ENCODE measurements around the gene TEDDM1. TPM values are rescaled to one million over a fixed set of nuclear protein-coding genes. Genes with fewer than 3 reads are reported as not detected.
A peak's percentile ranks its signal among the peaks of the same experiment; 100 is the strongest.
"Not testable (repeated sequence)": the region's sequence is repeated elsewhere in the genome, so short reads cannot be mapped to it uniquely, and the experiment has no call there.

Gene TEDDM1
- polyA plus RNA-seq, 12 donors, result 0.05 to 0.17 (median 0.09) TPM; not detected in 7

DNA sequence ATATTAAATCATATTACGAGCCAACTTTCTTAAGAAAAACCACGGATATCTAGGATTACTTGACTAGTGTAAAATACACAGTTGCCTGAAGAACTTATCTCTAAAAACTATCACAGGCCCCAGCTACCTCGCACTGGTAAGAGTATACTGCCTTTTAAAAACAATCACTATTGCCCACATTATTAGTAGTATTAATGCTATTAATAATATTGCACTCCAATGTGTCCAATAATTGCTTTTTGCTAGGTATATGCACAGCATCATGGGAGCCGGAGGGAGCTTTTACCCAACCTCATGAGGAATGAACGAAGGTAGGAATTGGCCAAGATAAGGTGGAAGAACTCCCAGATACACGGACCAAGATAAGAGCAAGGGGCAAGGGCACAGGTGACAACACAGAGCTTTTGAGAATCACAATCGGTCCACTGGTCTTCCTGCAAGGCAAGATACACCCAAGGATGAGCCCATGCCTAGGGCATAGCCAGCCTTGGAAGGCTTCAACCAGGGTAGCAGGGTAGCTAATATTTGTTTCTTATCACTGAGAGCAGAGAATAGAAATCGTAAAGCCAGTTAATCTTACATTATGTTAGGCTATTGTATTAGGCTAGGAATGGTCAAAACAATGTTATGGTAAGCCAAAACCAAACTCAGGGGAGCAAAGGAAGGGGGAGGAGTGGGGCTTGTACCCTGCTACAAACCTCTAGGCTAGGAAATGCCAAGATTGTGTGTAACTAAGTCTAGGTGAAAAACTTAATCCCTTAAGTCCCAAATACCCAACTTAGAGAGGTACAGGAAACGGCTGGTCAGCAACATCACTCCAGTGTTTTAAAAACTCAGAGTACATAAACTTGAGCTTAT lies 18.3 kb downstream of the TEDDM1 start:
- DNase-seq, result no peak

DNA sequence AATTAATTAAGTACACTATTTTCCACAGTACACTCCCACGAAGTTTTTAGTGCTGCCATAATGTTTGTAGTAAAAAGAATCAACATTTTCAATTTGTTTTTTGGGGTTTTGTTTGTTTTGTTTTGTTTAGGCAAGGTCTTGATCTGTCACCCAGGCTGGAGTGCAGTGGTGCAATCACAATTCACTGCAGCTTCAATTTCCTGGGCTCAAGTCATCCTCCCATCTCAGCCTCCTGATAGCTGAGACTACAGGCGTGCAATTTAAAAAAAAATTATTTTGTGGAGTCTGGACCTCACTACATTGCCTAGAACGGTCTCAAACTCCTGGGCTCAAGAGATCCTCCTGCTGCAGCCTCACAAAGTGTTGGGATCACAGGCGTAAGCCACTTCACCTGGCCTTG lies 20.3 kb downstream of the TEDDM1 start:
- DNase-seq, result no peak

- not testable (repeated sequence) for DNase-seq
Observed at GRCh38 chr1:182379781-182380180, 20.7 kb downstream of the TEDDM1 start.

GRCh38 chr1:182376936-182377574 lies 23.4 kb downstream of the TEDDM1 start:
- DNase-seq, result no peak

DNA sequence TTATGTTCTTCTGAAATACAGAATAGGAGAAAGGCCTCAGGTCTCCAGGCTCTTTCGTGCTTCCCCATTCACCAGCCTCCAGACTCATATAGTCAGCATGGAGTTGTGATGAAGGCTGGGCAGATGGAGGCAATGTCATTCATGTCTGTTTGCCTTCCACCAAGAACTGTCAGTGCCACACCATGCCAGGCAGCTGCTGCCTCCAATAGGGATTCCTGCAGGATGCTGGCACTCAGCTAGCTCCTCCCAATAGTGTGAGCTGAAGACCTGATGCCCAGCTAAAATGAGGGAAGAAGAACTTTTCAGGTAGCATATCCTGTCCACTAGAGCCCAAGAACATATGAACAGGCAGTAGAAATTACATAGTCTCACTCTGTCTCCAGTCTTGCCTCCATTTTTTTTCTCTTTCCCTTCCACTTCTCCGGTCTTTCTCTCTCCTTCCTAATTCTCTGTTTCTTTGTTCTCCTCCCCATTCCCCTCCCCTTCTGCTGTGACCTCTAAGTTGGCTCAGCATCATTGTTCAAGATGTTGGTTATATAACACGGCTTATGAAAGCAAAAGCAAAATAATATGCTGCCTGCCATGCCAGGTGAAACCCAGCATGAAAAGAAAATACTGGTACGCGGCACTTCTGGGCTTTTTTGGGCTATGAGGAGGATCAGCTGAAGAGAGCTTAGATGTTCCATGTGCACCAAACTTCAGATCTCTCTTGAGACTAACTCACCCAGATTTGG lies 26.2 kb downstream of the TEDDM1 start:
- no peak for DNase-seq

- DNase-seq, result no peak
Observed at GRCh38 chr1:182370532-182370931, 29.9 kb downstream of the TEDDM1 start.

GRCh38 chr1:182368903-182369302 lies 31.6 kb downstream of the TEDDM1 start:
- no peak for DNase-seq

DNA sequence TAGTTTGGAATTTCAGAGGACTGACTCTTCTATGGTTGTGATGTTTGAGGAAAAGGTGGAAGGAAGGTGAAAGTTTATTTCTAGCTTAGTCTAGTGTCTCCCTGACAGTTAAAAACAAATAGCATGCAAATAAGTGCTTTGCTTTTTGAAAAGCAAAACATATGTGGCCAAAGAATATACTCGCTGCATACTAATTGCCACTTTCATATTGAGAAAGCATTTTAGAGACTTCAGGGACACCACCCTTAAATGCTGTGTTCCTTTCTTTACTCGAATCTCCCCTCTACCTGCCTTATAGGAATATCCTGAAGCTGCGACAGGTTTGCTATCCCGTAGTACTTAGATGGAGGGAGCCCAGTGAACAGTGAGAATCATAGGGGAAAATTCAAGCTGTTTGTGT lies 32.1 kb downstream of the TEDDM1 start:
- peak; percentile 21 for DNase-seq

GRCh38 chr1:182367926-182368325 lies 32.5 kb downstream of the TEDDM1 start:
- DNase-seq, result peak; percentile 76

DNA sequence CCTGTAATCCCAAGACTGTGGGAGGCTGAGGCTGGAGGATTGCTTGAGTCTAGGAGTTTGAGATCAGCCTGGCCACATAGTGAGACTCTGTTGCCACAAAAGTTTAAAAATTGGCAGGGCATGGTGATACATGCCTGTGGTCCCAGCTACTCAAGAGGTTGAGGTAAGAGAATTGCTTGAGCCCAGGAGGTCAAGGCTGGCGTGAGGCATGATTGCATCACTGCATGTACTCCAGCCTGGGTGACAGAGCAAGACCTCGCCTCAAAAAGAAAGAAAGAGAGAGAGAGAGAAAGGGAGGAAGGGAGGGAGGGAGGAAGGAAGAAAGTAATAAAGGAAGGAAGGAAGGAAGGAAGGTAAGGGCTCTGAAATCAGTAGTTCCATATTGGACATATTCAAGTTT lies 33.9 kb downstream of the TEDDM1 start:
- no peak for DNase-seq

- DNase-seq, result no peak
Observed at GRCh38 chr1:182359645-182360044, 40.8 kb downstream of the TEDDM1 start.

GRCh38 chr1:182357913-182358312 lies 42.6 kb downstream of the TEDDM1 start:
- DNase-seq, result no peak

GRCh38 chr1:182357171-182357570 lies 43.3 kb downstream of the TEDDM1 start:
- no peak for DNase-seq

DNA sequence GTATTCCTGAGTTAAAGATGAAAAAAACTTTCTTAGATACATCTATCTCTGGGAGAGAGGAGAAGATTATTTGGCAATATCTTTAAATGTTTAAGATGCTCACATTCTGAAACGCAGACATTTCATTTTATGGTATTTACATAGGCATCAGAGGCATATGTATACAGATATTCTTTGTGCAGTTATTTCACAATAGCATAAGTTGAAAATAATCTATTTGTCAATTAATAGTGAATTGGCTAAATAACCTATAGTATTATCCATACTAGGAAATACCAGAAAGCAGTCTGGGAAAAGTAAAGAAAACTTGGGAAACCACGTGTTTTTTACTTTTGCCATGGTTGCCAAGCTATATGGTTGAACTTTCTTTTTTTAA lies 44.8 kb downstream of the TEDDM1 start:
- no peak for DNase-seq

DNA sequence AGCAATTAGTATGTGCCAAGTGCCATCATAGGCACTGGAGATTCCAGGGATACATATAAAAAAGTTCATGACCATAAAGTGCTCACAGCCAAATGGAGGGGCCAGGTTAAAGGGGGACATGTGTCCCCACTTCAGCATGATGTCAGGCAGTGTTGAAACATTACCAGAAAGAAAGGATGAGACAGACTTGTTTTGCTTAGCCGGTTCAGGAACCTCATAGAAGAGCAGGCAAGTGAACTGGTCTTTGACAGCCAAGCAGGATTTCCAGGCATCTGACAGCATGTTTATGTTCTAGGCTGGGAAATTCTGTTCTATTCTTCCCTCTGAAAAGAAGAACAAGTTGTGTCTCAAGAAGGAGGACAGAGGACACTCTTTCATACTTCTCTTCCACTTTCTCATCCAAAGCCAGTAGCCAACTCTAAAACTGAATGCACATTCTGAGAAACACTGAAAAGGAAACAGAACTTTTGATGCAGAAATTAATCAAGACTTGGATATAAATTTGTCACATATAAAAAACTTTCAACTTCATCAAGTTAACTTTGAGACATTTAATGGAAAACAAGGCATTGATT lies 48.6 kb downstream of the TEDDM1 start:
- no peak for DNase-seq

- DNase-seq, result no peak
Observed at GRCh38 chr1:182350839-182351238, 49.6 kb downstream of the TEDDM1 start.

- no peak for DNase-seq
Observed at GRCh38 chr1:182348961-182349747, 51.3 kb downstream of the TEDDM1 start.
